ENCODE measurements around the gene ADGRB3. TPM values are rescaled to one million over a fixed set of nuclear protein-coding genes. Genes with fewer than 3 reads are reported as not detected.

The ADGRB3 gene
- total RNA-seq, 1 donor from 2014 or later: 1.5 TPM

GRCh38 chr6:68728159-68728979 lies 93.3 kb downstream of the ADGRB3 start:
- Histone ChIP-seq H3K27ac (no peak overlapping the region), H3K9me3 (ENCODE audit: low read depth) (no peaks in the 10 kb centered on the region), H3K27me3 (no peaks in the 10 kb centered on the region), H3F3A (ENCODE audit: low read depth) (no peaks in the 10 kb centered on the region), H2AFZ (replicated peaks) (no peak overlapping the region), H3K9ac (no peak overlapping the region), H3K4me2 (no peak overlapping the region), H4K20me1 (ENCODE audit: low read depth) (no peaks in the 10 kb centered on the region), H3K79me2 (ENCODE audit: low read depth) (no peaks in the 10 kb centered on the region), H3K36me3 (no peaks in the 10 kb centered on the region), H3K4me3 (no peak overlapping the region), H3K4me1 (no peaks in the 10 kb centered on the region)
- no peak for DNase-seq (ENCODE audit: low spot score)
- no peaks in the 10 kb centered on the region for H3K9me3 Mint-ChIP-seq
- peaks cover 13% of the 10 kb centered on the region for H3K4me1 Mint-ChIP-seq
- no peak overlapping the region for H3K27ac Mint-ChIP-seq
- no peak overlapping the region for H3K4me3 Mint-ChIP-seq
- no peak for TF ChIP-seq EZH2phosphoT487 (IDR thresholded peaks at IDR 0.05)
- TF ChIP-seq EZH2 (IDR thresholded peaks at IDR 0.05): no peak
- TF ChIP-seq, protein P1, sequence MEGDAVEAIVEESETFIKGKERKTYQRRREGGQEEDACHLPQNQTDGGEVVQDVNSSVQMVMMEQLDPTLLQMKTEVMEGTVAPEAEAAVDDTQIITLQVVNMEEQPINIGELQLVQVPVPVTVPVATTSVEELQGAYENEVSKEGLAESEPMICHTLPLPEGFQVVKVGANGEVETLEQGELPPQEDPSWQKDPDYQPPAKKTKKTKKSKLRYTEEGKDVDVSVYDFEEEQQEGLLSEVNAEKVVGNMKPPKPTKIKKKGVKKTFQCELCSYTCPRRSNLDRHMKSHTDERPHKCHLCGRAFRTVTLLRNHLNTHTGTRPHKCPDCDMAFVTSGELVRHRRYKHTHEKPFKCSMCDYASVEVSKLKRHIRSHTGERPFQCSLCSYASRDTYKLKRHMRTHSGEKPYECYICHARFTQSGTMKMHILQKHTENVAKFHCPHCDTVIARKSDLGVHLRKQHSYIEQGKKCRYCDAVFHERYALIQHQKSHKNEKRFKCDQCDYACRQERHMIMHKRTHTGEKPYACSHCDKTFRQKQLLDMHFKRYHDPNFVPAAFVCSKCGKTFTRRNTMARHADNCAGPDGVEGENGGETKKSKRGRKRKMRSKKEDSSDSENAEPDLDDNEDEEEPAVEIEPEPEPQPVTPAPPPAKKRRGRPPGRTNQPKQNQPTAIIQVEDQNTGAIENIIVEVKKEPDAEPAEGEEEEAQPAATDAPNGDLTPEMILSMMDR (IDR thresholded peaks at IDR 0.05): no peak
- no peaks in the 10 kb centered on the region for H3K36me3 Mint-ChIP-seq
- no peaks in the 10 kb centered on the region for H3K27me3 Mint-ChIP-seq (ENCODE audit: insufficient read depth, low read depth)

DNA sequence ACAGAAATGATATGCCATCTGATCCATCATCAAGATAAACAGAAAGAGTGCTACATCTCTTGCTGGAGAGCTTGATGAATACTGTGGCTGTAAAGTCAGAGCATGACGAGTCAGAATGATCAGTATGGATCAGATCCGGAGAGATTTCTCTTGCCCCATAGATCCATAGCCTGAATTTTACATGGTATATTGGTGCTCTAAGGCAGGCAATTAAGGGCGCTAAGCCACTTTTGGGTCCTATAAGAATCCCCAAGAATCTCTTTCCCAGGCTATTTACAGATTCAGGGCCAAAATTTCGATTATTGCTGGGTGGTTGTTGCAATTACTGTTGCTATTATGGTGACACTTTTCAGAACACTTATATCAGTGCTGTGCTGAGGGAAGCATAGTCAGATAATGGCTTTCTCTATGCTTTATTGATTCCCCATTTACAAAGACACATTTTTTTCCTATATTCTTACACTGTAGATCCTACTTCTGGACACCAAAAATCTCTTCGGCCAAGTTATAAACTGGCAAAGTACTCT lies 94.4 kb downstream of the ADGRB3 start:
- peaks cover 15% of the 10 kb centered on the region for H3K4me1 Mint-ChIP-seq
- Histone ChIP-seq H3K9me3 (ENCODE audit: low read depth) (no peaks in the 10 kb centered on the region), H3K9ac (no peak overlapping the region), H3K4me1 (no peaks in the 10 kb centered on the region), H3K27me3 (no peaks in the 10 kb centered on the region), H4K20me1 (ENCODE audit: low read depth) (no peaks in the 10 kb centered on the region), H3K79me2 (ENCODE audit: low read depth) (no peaks in the 10 kb centered on the region), H2AFZ (replicated peaks) (no peak overlapping the region), H3F3A (ENCODE audit: low read depth) (no peaks in the 10 kb centered on the region), H3K4me3 (no peak overlapping the region), H3K36me3 (no peaks in the 10 kb centered on the region), H3K27ac (no peak overlapping the region), H3K4me2 (no peak overlapping the region)
- H3K27ac Mint-ChIP-seq: no peak overlapping the region
- TF ChIP-seq, protein P1 (IDR thresholded peaks at IDR 0.05): no peak
- TF ChIP-seq EZH2 (IDR thresholded peaks at IDR 0.05) (no peak), EZH2phosphoT487 (IDR thresholded peaks at IDR 0.05) (no peak)
- no peaks in the 10 kb centered on the region for H3K27me3 Mint-ChIP-seq (ENCODE audit: insufficient read depth, low read depth)
- no peak overlapping the region for H3K4me3 Mint-ChIP-seq
- no peaks in the 10 kb centered on the region for H3K9me3 Mint-ChIP-seq
- H3K36me3 Mint-ChIP-seq: no peaks in the 10 kb centered on the region
- DNase-seq (ENCODE audit: low spot score): no peak

DNA sequence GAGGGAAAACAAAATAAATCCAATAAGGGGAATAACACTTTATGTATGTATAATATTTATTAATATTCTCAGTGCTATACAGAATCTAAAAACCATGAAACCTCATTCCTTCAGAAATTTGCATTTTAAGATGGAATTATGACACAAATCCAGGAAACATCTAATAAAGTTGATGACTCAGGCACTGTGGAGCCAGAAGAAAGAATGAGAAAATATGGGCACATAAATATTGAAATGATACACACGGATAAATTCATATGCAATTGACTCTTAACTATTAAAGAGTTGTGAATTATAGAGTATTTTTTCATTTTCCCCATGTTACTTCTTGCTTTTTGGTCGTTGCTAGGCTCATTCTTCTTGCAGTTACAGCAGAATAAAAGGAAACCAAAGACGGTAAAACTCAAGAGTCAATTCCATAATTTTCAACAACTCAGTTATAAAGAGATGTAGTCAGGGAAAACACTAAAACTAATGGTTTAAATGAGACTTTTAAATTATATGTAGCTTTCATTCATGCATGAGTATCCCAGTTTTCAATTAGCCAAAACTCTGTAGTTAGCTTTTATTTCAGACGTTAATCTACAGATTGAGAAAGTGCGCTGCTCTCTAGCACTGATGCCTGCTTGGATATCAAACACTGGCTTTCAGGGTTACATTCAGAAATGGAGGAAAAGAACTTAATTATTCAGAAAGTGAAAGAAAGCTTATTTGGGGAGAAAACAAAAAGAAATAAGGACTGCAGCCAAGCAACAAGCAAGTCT lies 95.4 kb downstream of the ADGRB3 start:
- H3K27me3 ChIP-seq: no peaks in the 10 kb centered on the region
- H2AFZ ChIP-seq (replicated peaks): no peak overlapping the region
- no peak for DNase-seq (ENCODE audit: low spot score)
- H3K36me3 ChIP-seq: no peaks in the 10 kb centered on the region
- H3K4me2 ChIP-seq: no peak overlapping the region
- TF ChIP-seq EZH2phosphoT487 (IDR thresholded peaks at IDR 0.05) (no peak), EZH2 (IDR thresholded peaks at IDR 0.05) (no peak)
- TF ChIP-seq, protein P1 (IDR thresholded peaks at IDR 0.05): no peak
- no peaks in the 10 kb centered on the region for H3K79me2 ChIP-seq (ENCODE audit: low read depth)
- no peak overlapping the region for H3K4me3 Mint-ChIP-seq
- H3K4me1 Mint-ChIP-seq: peaks cover 15% of the 10 kb centered on the region
- no peaks in the 10 kb centered on the region for H3K9me3 Mint-ChIP-seq
- no peaks in the 10 kb centered on the region for H3K36me3 Mint-ChIP-seq
- no peaks in the 10 kb centered on the region for H3F3A ChIP-seq (ENCODE audit: low read depth)
- no peak overlapping the region for H3K27ac ChIP-seq
- H3K4me3 ChIP-seq: no peak overlapping the region
- H3K9me3 ChIP-seq (ENCODE audit: low read depth): no peaks in the 10 kb centered on the region
- H3K9ac ChIP-seq: no peak overlapping the region
- no peaks in the 10 kb centered on the region for H3K27me3 Mint-ChIP-seq (ENCODE audit: insufficient read depth, low read depth)
- H3K27ac Mint-ChIP-seq: no peak overlapping the region
- no peaks in the 10 kb centered on the region for H4K20me1 ChIP-seq (ENCODE audit: low read depth)
- no peaks in the 10 kb centered on the region for H3K4me1 ChIP-seq

All from neural progenitor cell (in vitro differentiated cells).